ENCODE measurements around the gene NLE1. TPM values are rescaled to one million over a fixed set of nuclear protein-coding genes. Genes with fewer than 3 reads are reported as not detected.
"Not testable (repeated sequence)": the region's sequence is repeated elsewhere in the genome, so short reads cannot be mapped to it uniquely, and the experiment has no call there.

Gene NLE1
- total RNA-seq, 3 donors from 2014 or later, result 15.2 to 32.1 (median 18.2) TPM

DNA sequence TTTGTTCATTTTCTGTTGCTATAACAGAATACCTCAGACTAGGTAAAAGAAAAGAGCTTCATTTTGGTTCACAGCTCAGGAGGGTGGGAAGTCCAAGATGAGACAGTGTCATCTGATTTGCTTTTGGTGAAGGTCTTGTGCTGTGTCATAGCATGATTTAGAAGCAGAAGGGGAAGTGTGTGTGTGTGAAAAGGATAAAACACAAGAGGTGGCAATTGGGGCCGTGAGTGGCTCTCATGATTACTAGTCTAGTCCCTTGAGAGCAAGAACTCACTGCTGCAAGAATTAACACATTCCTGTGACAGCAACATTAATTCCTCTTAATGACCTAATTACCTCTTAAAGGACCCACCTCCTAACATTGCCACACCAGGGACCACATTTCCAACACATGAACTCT, 43.7 kb upstream of the NLE1 start:
- H3K9me3 ChIP-seq, result no peaks in the 10 kb centered on the region
- intact Hi-C loops (cut with DNase I; ENCODE audit: low total_unique reads), result no loop called here
- no peak overlapping the region for H3K27ac ChIP-seq
- H3K36me3 ChIP-seq, result no peaks in the 10 kb centered on the region
- H3K4me1 ChIP-seq, result no peaks in the 10 kb centered on the region
- no peaks in the 10 kb centered on the region for H3K27me3 ChIP-seq
- no peak for DNase-seq (ENCODE audit: low spot score in 2 of 2)
- TF ChIP-seq, protein P1, sequence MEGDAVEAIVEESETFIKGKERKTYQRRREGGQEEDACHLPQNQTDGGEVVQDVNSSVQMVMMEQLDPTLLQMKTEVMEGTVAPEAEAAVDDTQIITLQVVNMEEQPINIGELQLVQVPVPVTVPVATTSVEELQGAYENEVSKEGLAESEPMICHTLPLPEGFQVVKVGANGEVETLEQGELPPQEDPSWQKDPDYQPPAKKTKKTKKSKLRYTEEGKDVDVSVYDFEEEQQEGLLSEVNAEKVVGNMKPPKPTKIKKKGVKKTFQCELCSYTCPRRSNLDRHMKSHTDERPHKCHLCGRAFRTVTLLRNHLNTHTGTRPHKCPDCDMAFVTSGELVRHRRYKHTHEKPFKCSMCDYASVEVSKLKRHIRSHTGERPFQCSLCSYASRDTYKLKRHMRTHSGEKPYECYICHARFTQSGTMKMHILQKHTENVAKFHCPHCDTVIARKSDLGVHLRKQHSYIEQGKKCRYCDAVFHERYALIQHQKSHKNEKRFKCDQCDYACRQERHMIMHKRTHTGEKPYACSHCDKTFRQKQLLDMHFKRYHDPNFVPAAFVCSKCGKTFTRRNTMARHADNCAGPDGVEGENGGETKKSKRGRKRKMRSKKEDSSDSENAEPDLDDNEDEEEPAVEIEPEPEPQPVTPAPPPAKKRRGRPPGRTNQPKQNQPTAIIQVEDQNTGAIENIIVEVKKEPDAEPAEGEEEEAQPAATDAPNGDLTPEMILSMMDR (IDR thresholded peaks at IDR 0.05), result no peak
- TF ChIP-seq POLR2AphosphoS5 (IDR thresholded peaks at IDR 0.05), result no peak
- no peak for TF ChIP-seq POLR2A (IDR thresholded peaks at IDR 0.05)
- H3K4me3 ChIP-seq, result no peak overlapping the region

DNA sequence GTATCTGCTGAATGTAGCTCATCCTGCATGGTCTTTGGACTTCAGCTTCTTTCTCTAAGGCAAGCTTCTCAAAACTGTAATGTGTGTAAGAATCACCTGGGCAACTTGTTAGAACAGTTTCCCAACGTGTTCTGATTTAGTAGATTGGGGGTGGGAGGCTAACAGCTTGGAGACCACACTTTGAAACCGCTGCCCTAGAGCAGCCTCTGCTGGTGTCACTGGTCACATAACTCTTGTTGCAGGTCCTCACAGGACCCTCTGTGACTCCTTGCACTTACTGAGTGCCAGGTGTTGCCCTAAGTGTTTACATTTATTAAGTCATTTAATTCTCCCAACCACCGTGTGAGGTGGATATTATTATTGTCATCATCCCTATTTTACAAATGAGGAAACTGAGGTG, 42.2 kb upstream of the NLE1 start:
- no peaks in the 10 kb centered on the region for H3K4me1 ChIP-seq
- H3K27ac ChIP-seq, result no peak overlapping the region
- TF ChIP-seq POLR2AphosphoS5 (IDR thresholded peaks at IDR 0.05), result no peak
- TF ChIP-seq, protein P1 (IDR thresholded peaks at IDR 0.05), result no peak
- TF ChIP-seq POLR2A (IDR thresholded peaks at IDR 0.05), result no peak
- intact Hi-C loops (cut with DNase I; ENCODE audit: low total_unique reads), result no loop called here
- H3K4me3 ChIP-seq, result no peak overlapping the region
- no peak for DNase-seq (ENCODE audit: low spot score in 2 of 2)
- no peaks in the 10 kb centered on the region for H3K27me3 ChIP-seq
- no peaks in the 10 kb centered on the region for H3K36me3 ChIP-seq
- no peaks in the 10 kb centered on the region for H3K9me3 ChIP-seq

DNA sequence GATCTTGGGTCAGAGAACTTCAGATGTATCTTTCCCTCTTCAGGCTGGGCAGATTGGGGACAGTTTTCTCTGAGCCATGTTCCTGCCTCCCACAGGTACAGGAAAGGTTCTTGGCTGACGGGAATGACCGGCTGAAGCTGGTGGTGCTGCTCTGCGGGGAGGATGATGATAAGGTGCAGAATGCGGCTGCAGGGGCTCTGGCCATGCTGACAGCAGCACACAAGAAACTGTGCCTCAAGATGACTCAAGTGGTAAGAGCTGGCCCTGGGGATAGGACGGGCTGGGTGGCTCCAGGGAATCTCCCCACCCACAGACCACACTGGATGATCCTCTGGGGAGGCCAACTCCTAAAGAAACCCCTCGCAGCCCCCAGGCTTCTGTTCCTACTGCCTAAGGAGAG, 41.2 kb upstream of the NLE1 start:
- Histone ChIP-seq H3K27ac (no peak overlapping the region), H3K36me3 (no peaks in the 10 kb centered on the region), H3K9me3 (no peaks in the 10 kb centered on the region), H3K4me3 (no peak overlapping the region), H3K4me1 (no peaks in the 10 kb centered on the region), H3K27me3 (no peaks in the 10 kb centered on the region)
- no peak for DNase-seq (ENCODE audit: low spot score in 2 of 2)
- TF ChIP-seq, protein P1 (IDR thresholded peaks at IDR 0.05), result no peak
- TF ChIP-seq POLR2AphosphoS5 (IDR thresholded peaks at IDR 0.05) (no peak), POLR2A (IDR thresholded peaks at IDR 0.05) (no peak)
- intact Hi-C loops (cut with DNase I; ENCODE audit: low total_unique reads), result no loop called here

DNA sequence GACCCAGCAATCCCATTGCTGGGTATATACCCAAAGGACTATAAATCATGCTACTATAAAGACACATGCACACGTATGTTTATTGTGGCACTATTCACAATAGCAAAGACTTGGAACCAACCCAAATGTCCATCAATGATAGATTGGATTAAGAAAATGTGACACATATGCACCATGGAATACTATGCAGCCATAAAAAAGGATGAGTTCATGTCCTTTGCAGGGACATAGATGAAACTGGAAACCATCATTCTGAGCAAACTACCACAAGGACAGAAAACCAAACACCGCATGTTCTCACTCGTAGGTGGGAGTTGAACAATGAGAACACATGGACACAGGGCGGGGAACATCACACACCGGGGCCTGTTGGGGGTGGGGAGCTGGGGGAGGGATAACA, 37.3 kb upstream of the NLE1 start:
- DNase-seq (ENCODE audit: low spot score in 2 of 2); H3K27me3 ChIP-seq; H3K4me3 ChIP-seq; H3K9me3 ChIP-seq; intact Hi-C loops (cut with DNase I; ENCODE audit: low total_unique reads); H3K4me1 ChIP-seq; H3K27ac ChIP-seq; H3K36me3 ChIP-seq: not testable (repeated sequence)

DNA sequence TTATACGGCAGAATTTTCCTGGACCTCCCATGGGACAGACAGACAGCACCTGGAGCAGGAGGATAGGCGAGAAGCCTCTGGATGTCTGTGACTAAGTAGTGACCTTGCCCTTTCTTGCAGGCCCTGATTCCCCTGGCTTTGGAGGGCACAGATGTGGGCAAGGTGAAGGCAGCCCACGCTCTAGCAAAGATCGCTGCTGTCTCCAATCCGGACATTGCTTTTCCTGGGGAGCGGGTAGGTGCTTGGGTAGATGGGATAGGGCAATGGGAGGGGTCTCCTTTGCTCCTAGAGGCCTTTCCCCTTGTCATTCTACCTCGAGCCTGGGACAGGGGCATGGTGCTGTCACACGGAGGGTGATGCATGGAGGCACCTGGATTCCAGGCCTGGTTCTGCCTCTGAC, 34.8 kb upstream of the NLE1 start:
- Histone ChIP-seq H3K36me3 (no peaks in the 10 kb centered on the region), H3K9me3 (no peaks in the 10 kb centered on the region), H3K27me3 (no peaks in the 10 kb centered on the region), H3K4me3 (no peak overlapping the region), H3K4me1 (no peaks in the 10 kb centered on the region), H3K27ac (no peak overlapping the region)
- no peak for TF ChIP-seq POLR2A (IDR thresholded peaks at IDR 0.05)
- TF ChIP-seq, protein P1 (IDR thresholded peaks at IDR 0.05), result no peak
- DNase-seq (ENCODE audit: low spot score in 2 of 2), result no peak
- intact Hi-C loops (cut with DNase I; ENCODE audit: low total_unique reads), result no loop called here

Measured in breast epithelium (tissue), 4 donors.